Right lobe of liver (tissue), 6 donors: ENCODE measurements around the gene NDC1. TPM values are rescaled to one million over a fixed set of nuclear protein-coding genes. Genes with fewer than 3 reads are reported as not detected.
"Not testable (repeated sequence)": the region's sequence is repeated elsewhere in the genome, so short reads cannot be mapped to it uniquely, and the experiment has no call there.

ENCODE experiments used
- ATAC-seq, 4 donors: fragments of 200-7000 bp; cut with Tn5 transposase; one replicate each; pipeline ENCODE4 v1.9.1; 2020; ENCODE audit warnings: mild to moderate bottlenecking in 4 of 4, moderate library complexity in 4 of 4
- DNase-seq, 3 donors: peaks; one replicate each; pipeline ENCODE4 v3.0.0-alpha.2; 2020
- H3K27ac ChIP-seq, 3 donors: fragments of 200-600 bp; one replicate each; pipeline ENCODE4 v1.8.0; 2022
- H3K27me3 ChIP-seq, 2 donors: fragments of 200-600 bp; one replicate each; pipeline ENCODE4 v1.8.0; 2022
- H3K36me3 ChIP-seq, 4 donors: fragments of 200-600 bp; sonication (generic) in 1 of 4; one replicate each; pipeline versions ENCODE4 v1.5.1 to v1.8.0; 2017 to 2022; ENCODE audit warnings: control low read depth in 1 of 4
- H3K4me1 ChIP-seq, 4 donors: fragments of 200-600 bp; sonication (generic) in 1 of 4; one replicate each; pipeline versions ENCODE4 v1.5.1 to v1.8.0; 2017 to 2022; ENCODE audit warnings: control low read depth in 1 of 4
- H3K4me3 ChIP-seq, 3 donors: fragments of 200-600 bp; one replicate each; pipeline ENCODE4 v1.8.0; 2022
- H3K9me3 ChIP-seq, 4 donors: fragments of 200-600 bp; sonication (generic) in 1 of 4; one replicate each; pipeline versions ENCODE4 v1.5.1 to v1.8.0; 2017 to 2022; ENCODE audit warnings: control low read depth in 1 of 4
- POLR2A ChIP-seq: fragments of 450-650 bp; IDR thresholded peaks from one replicate; pipeline ENCODE4 v1.6.1; 2017; ENCODE audit warnings: antibody characterized with exemption, mild to moderate bottlenecking
- WGBS: methylation state at CpG from one replicate; pipeline ENCODE4 v1.1.6; 2018; ENCODE audit warnings: low coverage, low lambda C conversion rate; ENCODE audit not compliant: insufficient coverage; ENCODE audit errors: missing lambda C conversion rate; 5-methylcytosine and 5-hydroxymethylcytosine counted together
- intact Hi-C, 2 donors: fragments of 100-400 bp; cut with DNase I; formaldehyde crosslinking; loops; one replicate each; pipeline versions ENCODE4 v1.11.2 to v1.14.1; 2022
- total RNA-seq, 6 experiments: library from RNA; depleted of rRNA in 2 of 6; stranded (reverse); fragments of >200 nt in 2 of 6; fragmentation: NEBNext Ultra II Directional in 3 of 6; extraction: Animal tissue kit (Norgen Biotek cat#: 25700) in 3 of 6; gene quantifications; one replicate each; pipeline versions ENCODE4 v1.1.0 to v1.2.4, GENCODE V29; 2016 to 2023
- TF ChIP-seq, protein P1 (sequence below), 4 donors: fragments of 200-600 bp in 3 of 4; fragments of 450-650 bp in 1 of 4; IDR thresholded peaks; one replicate each; pipeline versions ENCODE4 v1.5.1 to v1.8.0; 2016 to 2022; ENCODE audit warnings: antibody characterized with exemption in 4 of 4, mild to moderate bottlenecking in 2 of 4
- donor health status: DM: no; HTN: yes; CAD: no.
- donor health status: DM: no; HTN: no; CAD: no.
- donor health status: DM: no; HTN: no; CAD: no.
- donor health status: DM: no; HTN: yes; CAD: no.
- donor health status: DM: no; HTN: yes; CAD: no.

The NDC1 gene
- total RNA-seq, 6 experiments from 2014 or later = 4.3 to 10.9 (median 5.7) TPM

- H3K27me3 ChIP-seq = no peaks in the 10 kb centered on the region
- TF ChIP-seq, protein P1, sequence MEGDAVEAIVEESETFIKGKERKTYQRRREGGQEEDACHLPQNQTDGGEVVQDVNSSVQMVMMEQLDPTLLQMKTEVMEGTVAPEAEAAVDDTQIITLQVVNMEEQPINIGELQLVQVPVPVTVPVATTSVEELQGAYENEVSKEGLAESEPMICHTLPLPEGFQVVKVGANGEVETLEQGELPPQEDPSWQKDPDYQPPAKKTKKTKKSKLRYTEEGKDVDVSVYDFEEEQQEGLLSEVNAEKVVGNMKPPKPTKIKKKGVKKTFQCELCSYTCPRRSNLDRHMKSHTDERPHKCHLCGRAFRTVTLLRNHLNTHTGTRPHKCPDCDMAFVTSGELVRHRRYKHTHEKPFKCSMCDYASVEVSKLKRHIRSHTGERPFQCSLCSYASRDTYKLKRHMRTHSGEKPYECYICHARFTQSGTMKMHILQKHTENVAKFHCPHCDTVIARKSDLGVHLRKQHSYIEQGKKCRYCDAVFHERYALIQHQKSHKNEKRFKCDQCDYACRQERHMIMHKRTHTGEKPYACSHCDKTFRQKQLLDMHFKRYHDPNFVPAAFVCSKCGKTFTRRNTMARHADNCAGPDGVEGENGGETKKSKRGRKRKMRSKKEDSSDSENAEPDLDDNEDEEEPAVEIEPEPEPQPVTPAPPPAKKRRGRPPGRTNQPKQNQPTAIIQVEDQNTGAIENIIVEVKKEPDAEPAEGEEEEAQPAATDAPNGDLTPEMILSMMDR (IDR thresholded peaks at IDR 0.05) = no peak
- no peak for TF ChIP-seq POLR2A
- 80% methylated on average over 3 of the region's 4 CpGs for WGBS
- ATAC-seq (no peak), DNase-seq (no peak)
- H3K27ac ChIP-seq = no peak overlapping the region
- no peaks in the 10 kb centered on the region for H3K9me3 ChIP-seq
- no peaks in the 10 kb centered on the region for H3K4me1 ChIP-seq
- H3K36me3 ChIP-seq = no peaks in the 10 kb centered on the region
- H3K4me3 ChIP-seq = no peak overlapping the region
- intact Hi-C loops = no loop called here
These were observed 74.6 kb downstream of the NDC1 start for GRCh38 chr1:53763461-53763860.

DNA sequence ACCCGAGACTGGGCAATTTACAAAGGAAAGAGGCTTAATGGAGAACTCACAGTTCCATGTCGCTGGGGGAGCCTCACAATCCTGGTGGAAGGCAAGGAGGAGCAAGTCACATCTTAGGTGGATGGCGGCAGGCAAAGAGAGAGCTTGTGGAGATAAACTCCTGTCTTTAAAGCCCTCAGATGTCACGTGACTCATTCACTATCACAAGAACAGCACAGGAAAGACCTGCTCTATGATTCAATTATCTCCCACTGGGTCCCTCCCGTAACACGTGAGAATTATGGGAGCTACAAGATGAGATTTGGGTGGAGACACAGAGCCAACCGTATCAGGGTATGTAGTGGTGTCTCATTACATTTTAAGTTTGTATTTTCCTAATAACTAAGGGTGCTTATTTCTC, 77.6 kb downstream of the NDC1 start:
- H3K4me3 ChIP-seq, H3K36me3 ChIP-seq, H3K4me1 ChIP-seq, DNase-seq, ATAC-seq, H3K27me3 ChIP-seq, intact Hi-C loops, H3K9me3 ChIP-seq, H3K27ac ChIP-seq: not testable (repeated sequence)
- 84% methylated on average over 7 of the region's 7 CpGs for WGBS

- H3K36me3 ChIP-seq = no peaks in the 10 kb centered on the region
- H3K4me1 ChIP-seq = no peaks in the 10 kb centered on the region
- TF ChIP-seq, protein P1 (IDR thresholded peaks at IDR 0.05) = no peak
- TF ChIP-seq POLR2A = no peak
- WGBS = 100% methylated on average over 1 of the region's 5 CpGs
- ATAC-seq = no peak
- DNase-seq = no peak
- no peak overlapping the region for H3K27ac ChIP-seq
- H3K27me3 ChIP-seq = no peaks in the 10 kb centered on the region
- intact Hi-C loops = loop anchor here in 1 of 2 donors (10.0 kb wide), 1 partner anchor 271 kb away; no protein-coding TSS in a partner anchor
- H3K9me3 ChIP-seq = no peaks in the 10 kb centered on the region
- no peak overlapping the region for H3K4me3 ChIP-seq
These were observed 82.2 kb downstream of the NDC1 start for GRCh38 chr1:53755874-53756273.

DNA sequence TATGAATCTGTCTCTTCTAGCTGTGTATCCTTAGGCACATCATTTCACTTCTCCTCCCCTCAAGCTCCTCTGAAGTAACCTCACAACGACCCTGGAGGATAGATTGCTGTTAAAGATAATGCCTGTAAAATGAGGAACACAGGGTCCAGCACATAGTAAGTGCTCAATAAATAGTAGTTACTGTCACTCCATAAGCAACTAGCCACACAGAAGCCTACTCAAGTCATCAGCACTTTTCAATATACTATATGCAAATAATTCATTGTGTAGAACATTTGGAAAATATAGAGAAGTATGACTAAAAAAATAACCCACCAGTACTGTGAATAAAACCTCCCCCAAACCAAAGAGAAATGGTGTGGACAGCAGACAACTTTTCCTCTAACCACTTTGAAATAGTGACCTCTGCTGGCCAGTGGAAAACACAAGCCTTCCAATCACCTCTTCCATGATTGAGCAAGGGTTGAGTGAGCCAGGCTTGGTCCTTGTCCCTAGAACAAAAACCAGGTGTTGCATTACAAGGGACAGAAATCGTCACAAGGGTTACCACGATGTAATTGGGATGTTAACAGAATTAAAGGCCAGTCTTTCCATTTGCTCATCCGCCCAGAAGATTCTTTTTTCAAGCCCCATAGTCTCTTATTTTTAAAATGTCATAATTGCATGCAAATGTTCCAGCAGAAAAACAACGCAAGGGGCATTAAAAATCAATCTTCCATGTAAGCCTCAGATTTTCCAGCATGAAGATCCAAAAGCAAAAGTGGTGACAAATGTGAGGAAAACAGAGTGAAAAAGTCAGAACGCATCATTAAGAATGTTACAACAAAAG, 83.4 kb downstream of the NDC1 start:
- peak; percentile 76 to 91 (median 82) for ATAC-seq
- H3K4me3 ChIP-seq = no peak overlapping the region
- H3K27ac ChIP-seq = no peak overlapping the region
- no peaks in the 10 kb centered on the region for H3K9me3 ChIP-seq
- no peaks in the 10 kb centered on the region for H3K4me1 ChIP-seq
- no peak for TF ChIP-seq POLR2A
- TF ChIP-seq, protein P1 (IDR thresholded peaks at IDR 0.05) = peak; percentile 59 to 78 (median 70)
- DNase-seq = peak in 1 of 3 donors; percentile 56
- no peaks in the 10 kb centered on the region for H3K27me3 ChIP-seq
- WGBS = 46% methylated on average over 6 of the region's 6 CpGs
- intact Hi-C loops = loop anchor here (5.0 to 10.0 kb wide), 2 partner anchors 267 to 270 kb away; no protein-coding TSS in a partner anchor
- H3K36me3 ChIP-seq = no peaks in the 10 kb centered on the region

GRCh38 chr1:53752281-53752680, 85.8 kb downstream of the NDC1 start:
- Histone ChIP-seq H3K4me3 (no peak overlapping the region), H3K9me3 (no peaks in the 10 kb centered on the region), H3K4me1 (no peaks in the 10 kb centered on the region), H3K27me3 (no peaks in the 10 kb centered on the region), H3K36me3 (no peaks in the 10 kb centered on the region), H3K27ac (no peak overlapping the region)
- DNase-seq = no peak
- no peak for TF ChIP-seq POLR2A
- TF ChIP-seq, protein P1 (IDR thresholded peaks at IDR 0.05) = no peak
- WGBS = 78% methylated on average over 4 of the region's 6 CpGs
- ATAC-seq = no peak
- intact Hi-C loops = loop anchor here (5.0 to 10.0 kb wide), 2 partner anchors 265 to 267 kb away; no protein-coding TSS in a partner anchor
